ENCODE measurements around the gene PDE12. TPM values are rescaled to one million over a fixed set of nuclear protein-coding genes. Genes with fewer than 3 reads are reported as not detected.
A peak's percentile ranks its signal among the peaks of the same experiment; 100 is the strongest.

PDE12 gene
- total and polyA plus RNA-seq, 8 donors, result 1.9 to 10.3 (median 6.8) TPM

DNA sequence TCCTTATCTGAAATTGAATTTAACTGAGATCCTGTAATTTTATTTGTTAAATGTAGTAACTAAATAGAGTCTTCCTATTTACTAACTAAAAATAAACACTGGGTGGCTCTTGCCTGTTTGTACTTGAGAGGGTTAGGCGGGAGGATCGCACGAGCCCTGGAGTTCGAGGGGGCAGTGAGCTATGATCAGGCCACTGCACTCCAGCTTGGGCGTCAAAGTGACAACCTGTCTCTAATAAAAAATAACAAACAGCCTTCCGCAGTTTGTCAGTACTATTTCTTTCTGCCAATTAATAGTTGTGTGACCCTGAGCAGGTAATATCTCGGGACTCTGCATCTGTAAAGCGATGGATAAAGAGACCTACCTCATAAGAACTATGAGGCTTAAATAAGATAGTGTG, 768 bp upstream of the PDE12 start:
- H3K27ac ChIP-seq, result peak overlapping the region; percentile 94 to 96 (median 95)
- H3K4me3 ChIP-seq, result peak overlapping the region; percentile 51 to 94 (median 76)
- WGBS, 2 donors, result 4 to 13% methylated on average over 8 of the region's 8 CpGs
- FAIRE-seq (no peak), ATAC-seq (peak in 3 of 4 donors; percentile 5 to 9 (median 6)), DNase-seq (no peak)
- no peaks in the 10 kb centered on the region for H3K27me3 ChIP-seq
- H3K9me3 ChIP-seq, result no peaks in the 10 kb centered on the region
- H3K4me1 ChIP-seq, result peaks cover 8 to 22% (median 20%) of the 10 kb centered on the region in 3 donors
- TF ChIP-seq, protein P1, sequence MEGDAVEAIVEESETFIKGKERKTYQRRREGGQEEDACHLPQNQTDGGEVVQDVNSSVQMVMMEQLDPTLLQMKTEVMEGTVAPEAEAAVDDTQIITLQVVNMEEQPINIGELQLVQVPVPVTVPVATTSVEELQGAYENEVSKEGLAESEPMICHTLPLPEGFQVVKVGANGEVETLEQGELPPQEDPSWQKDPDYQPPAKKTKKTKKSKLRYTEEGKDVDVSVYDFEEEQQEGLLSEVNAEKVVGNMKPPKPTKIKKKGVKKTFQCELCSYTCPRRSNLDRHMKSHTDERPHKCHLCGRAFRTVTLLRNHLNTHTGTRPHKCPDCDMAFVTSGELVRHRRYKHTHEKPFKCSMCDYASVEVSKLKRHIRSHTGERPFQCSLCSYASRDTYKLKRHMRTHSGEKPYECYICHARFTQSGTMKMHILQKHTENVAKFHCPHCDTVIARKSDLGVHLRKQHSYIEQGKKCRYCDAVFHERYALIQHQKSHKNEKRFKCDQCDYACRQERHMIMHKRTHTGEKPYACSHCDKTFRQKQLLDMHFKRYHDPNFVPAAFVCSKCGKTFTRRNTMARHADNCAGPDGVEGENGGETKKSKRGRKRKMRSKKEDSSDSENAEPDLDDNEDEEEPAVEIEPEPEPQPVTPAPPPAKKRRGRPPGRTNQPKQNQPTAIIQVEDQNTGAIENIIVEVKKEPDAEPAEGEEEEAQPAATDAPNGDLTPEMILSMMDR (IDR thresholded peaks at IDR 0.05), result no peak
- intact Hi-C loops (cut with DNase I), result no loop called here
- no peaks in the 10 kb centered on the region for H3K36me3 ChIP-seq

DNA sequence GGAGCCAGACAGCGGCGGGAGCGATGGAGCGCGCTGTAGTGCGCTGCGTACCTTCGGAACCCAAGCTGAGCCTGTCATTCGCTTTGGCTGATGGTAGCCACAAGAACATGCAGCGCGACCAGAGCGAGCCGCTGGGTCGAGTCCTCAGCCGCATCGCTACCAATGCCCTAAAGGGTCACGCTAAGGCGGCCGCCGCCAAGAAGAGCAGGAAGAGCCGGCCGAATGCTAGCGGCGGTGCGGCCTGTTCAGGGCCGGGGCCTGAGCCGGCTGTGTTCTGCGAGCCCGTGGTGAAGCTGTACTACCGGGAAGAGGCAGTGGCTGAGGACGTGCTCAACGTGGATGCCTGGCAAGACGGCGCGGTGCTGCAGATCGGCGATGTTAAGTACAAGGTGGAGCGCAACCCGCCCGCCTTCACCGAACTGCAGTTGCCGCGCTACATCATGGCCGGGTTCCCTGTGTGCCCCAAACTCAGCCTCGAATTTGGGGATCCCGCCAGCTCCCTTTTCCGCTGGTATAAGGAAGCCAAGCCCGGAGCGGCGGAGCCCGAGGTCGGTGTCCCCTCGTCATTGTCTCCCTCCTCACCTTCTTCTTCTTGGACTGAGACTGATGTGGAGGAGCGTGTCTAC, 498 bp downstream of the PDE12 start:
- peak in 5 of 6 donors; percentile 27 to 80 (median 39) for DNase-seq
- no peaks in the 10 kb centered on the region for H3K36me3 ChIP-seq
- ATAC-seq, result peak; percentile 39 to 66 (median 56)
- H3K4me3 ChIP-seq, result peak overlapping the region; percentile 51 to 94 (median 76)
- H3K27me3 ChIP-seq, result no peaks in the 10 kb centered on the region
- H3K4me1 ChIP-seq, result peaks cover 8 to 22% (median 20%) of the 10 kb centered on the region in 3 donors
- intact Hi-C loops (cut with DNase I), result no loop called here
- no peak for FAIRE-seq
- peak overlapping the region; percentile 94 to 96 (median 95) for H3K27ac ChIP-seq
- WGBS, 2 donors, result 0% methylated on average over 54 of the region's 54 CpGs
- no peaks in the 10 kb centered on the region for H3K9me3 ChIP-seq
- TF ChIP-seq, protein P1 (IDR thresholded peaks at IDR 0.05), result no peak

DNA sequence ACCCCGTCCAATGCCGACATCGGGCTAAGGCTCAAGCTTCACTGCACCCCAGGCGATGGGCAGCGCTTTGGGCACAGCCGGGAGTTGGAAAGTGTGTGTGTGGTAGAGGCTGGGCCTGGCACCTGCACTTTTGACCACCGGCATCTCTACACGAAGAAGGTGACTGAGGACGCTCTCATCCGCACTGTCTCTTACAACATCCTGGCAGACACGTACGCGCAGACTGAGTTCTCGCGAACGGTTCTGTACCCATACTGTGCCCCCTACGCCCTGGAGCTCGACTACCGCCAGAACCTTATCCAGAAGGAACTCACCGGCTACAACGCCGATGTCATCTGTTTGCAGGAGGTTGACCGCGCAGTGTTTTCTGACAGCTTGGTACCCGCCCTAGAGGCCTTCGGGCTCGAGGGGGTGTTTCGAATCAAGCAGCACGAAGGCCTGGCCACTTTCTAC, 1.0 kb downstream of the PDE12 start:
- TF ChIP-seq, protein P1 (IDR thresholded peaks at IDR 0.05), result no peak
- H3K27me3 ChIP-seq, result no peaks in the 10 kb centered on the region
- H3K9me3 ChIP-seq, result no peaks in the 10 kb centered on the region
- intact Hi-C loops (cut with DNase I), result no loop called here
- peaks cover 12 to 22% (median 20%) of the 10 kb centered on the region in 3 donors for H3K4me1 ChIP-seq
- no peaks in the 10 kb centered on the region for H3K36me3 ChIP-seq
- DNase-seq (peak in 2 of 6 donors; percentile 37 to 46), FAIRE-seq (no peak), ATAC-seq (peak; percentile 4 to 13 (median 8))
- H3K4me3 ChIP-seq, result peak overlapping the region; percentile 51 to 94 (median 76)
- 1% methylated on average over 29 of the region's 29 CpGs for WGBS, 2 donors
- H3K27ac ChIP-seq, result peak overlapping the region in 3 of 4 donors; percentile 95 to 96 (median 95)

DNA sequence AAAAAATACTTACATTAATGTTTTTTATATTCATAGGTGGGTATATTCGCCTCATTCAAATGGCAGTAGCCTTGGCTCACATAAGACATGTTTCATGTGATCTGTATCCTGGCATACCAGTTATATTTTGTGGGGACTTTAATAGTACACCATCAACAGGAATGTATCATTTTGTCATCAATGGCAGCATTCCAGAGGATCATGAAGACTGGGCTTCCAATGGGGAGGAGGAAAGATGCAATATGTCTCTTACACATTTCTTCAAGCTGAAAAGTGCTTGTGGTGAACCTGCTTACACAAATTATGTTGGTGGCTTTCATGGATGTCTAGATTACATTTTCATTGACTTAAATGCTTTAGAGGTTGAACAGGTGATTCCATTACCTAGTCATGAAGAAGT, 3.5 kb downstream of the PDE12 start:
- TF ChIP-seq, protein P1 (IDR thresholded peaks at IDR 0.05), result no peak
- H3K27me3 ChIP-seq, result no peaks in the 10 kb centered on the region
- 89 to 93% methylated on average over 1 of the region's 1 CpG for WGBS, 2 donors
- peaks cover 12 to 22% (median 20%) of the 10 kb centered on the region in 3 donors for H3K4me1 ChIP-seq
- H3K36me3 ChIP-seq, result no peaks in the 10 kb centered on the region
- no peak overlapping the region for H3K27ac ChIP-seq
- FAIRE-seq, result no peak
- no peak for ATAC-seq
- DNase-seq, result no peak
- no peak overlapping the region for H3K4me3 ChIP-seq
- intact Hi-C loops (cut with DNase I), result no loop called here
- H3K9me3 ChIP-seq, result no peaks in the 10 kb centered on the region

DNA sequence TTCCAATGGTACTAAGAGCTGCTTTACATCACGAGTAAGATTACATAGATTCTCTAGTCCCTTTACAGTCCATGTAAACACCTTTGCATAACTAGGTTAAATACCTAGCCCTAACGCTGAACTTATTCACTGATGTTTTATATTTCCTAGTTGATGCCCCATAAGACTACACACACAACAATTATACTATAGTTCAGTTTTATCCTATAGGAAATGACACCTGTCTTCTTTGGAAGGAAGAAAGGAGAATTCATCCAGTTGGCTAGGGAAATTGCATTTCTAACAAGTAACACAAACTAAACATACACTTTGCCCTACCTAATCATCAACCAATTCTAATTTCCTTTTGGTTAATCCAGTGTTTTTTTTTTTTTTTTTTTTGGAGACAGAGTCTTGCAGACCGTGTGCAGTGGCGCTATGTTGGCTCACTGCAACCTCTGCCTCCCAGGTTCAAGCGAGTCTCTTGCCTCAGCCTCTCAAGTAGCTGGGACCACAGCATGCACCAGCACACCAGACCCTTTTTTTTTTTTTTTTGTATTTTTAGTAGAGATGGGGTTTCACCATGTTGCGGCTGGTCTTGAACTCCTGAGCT, 13.9 kb downstream of the PDE12 start:
- no peaks in the 10 kb centered on the region for H3K9me3 ChIP-seq
- H3K36me3 ChIP-seq, result peaks cover 0 to 32% (median 6%) of the 10 kb centered on the region in 3 donors
- TF ChIP-seq, protein P1 (IDR thresholded peaks at IDR 0.05), result no peak
- intact Hi-C loops (cut with DNase I), result no loop called here
- H3K27ac ChIP-seq, result no peak overlapping the region
- H3K27me3 ChIP-seq, result no peaks in the 10 kb centered on the region
- 74 to 86% methylated on average over 5 to 6 of the region's 6 CpGs for WGBS, 2 donors
- peaks cover 0 to 9% (median 7%) of the 10 kb centered on the region in 3 donors for H3K4me1 ChIP-seq
- DNase-seq (no peak), ATAC-seq (no peak), FAIRE-seq (no peak)
- H3K4me3 ChIP-seq, result no peak overlapping the region

All from pancreas (tissue), 10 donors.